DND-41 (cell line): Measurements from ENCODE around the gene TMC3.

Experiments
- ATAC-seq: fragments of 200-7000 bp; cut with Tn5 transposase; 3 replicates; pipeline ENCODE4 v1.9.1; 2021; ENCODE audit warnings: low read depth; ENCODE audit not compliant: insufficient read depth
- DNase-seq: peaks from one replicate; pipeline ENCODE4 v3.0.0-alpha.2; 2020
- H2AFZ ChIP-seq: 2 replicates; pipeline ENCODE4 v1.6.0; 2012; ENCODE audit warnings: low read depth, low read length
- H3K27ac ChIP-seq: 2 replicates; pipeline ENCODE4 v1.5.1; 2012; ENCODE audit warnings: low read length, inconsistent platforms
- H3K27me3 ChIP-seq: fragments of 200-600 bp; sonication (generic); 2 replicates; pipeline ENCODE4 v1.6.0; 2012; ENCODE audit warnings: low read length, mild to moderate bottlenecking, inconsistent platforms; ENCODE audit not compliant: insufficient read depth, poor library complexity
- H3K36me3 ChIP-seq: 2 replicates; pipeline ENCODE4 v1.5.1; 2012; ENCODE audit warnings: low read length, inconsistent platforms; ENCODE audit not compliant: insufficient read depth
- H3K4me1 ChIP-seq: 2 replicates; pipeline ENCODE4 v1.5.1; 2012; ENCODE audit warnings: mild to moderate bottlenecking, low read length; ENCODE audit not compliant: insufficient read depth
- H3K4me2 ChIP-seq: 2 replicates; pipeline ENCODE4 v1.6.0; 2012; ENCODE audit warnings: mild to moderate bottlenecking, moderate library complexity, low read length, inconsistent platforms; ENCODE audit not compliant: insufficient read depth
- H3K4me3 ChIP-seq, 2 experiments: fragments of 200-600 bp in 1 of 2; shearing (Covaris generic) in 1 of 2; 2 replicates each; pipeline ENCODE4 v1.5.1; 2012 to 2016; ENCODE audit warnings: inconsistent platforms in 2 of 2, low read length in 2 of 2, mild to moderate bottlenecking in 2 of 2, low read depth in 1 of 2, moderate library complexity in 1 of 2
- H3K79me2 ChIP-seq: 2 replicates; pipeline ENCODE4 v1.6.0; 2012; ENCODE audit warnings: low read length, inconsistent platforms; ENCODE audit not compliant: insufficient read depth
- H3K9ac ChIP-seq: 2 replicates; pipeline ENCODE4 v1.6.0; 2012; ENCODE audit warnings: low read depth, mild to moderate bottlenecking, inconsistent platforms, low read length, moderate library complexity
- H3K9me3 ChIP-seq: 2 replicates; pipeline ENCODE4 v1.5.1; 2012; ENCODE audit warnings: low read length, moderate library complexity, mild to moderate bottlenecking, inconsistent platforms; ENCODE audit not compliant: insufficient read depth, severe bottlenecking
- H4K20me1 ChIP-seq: 2 replicates; pipeline ENCODE4 v1.6.0; 2012; ENCODE audit warnings: low read length; ENCODE audit not compliant: insufficient read depth
- CTCF ChIP-seq: IDR thresholded peaks from 2 replicates; pipeline ENCODE4 v1.5.1; 2012; ENCODE audit warnings: borderline replicate concordance, low read length, moderate library complexity, mild to moderate bottlenecking; ENCODE audit not compliant: poor library complexity, severe bottlenecking; ENCODE audit errors: extremely low read depth
- EZH2 ChIP-seq: IDR thresholded peaks from 3 replicates; pipeline ENCODE4 v1.6.1; 2012; ENCODE audit warnings: borderline replicate concordance, low read depth, mild to moderate bottlenecking, moderate library complexity, low read length, inconsistent platforms; ENCODE audit not compliant: severe bottlenecking

TMC3 gene

GRCh38 chr15:81361891-81362290 is 12.1 kb downstream of the TMC3 start:
- Histone ChIP-seq H3K27ac (no peak overlapping the region), H3K9me3 (no peaks in the 10 kb centered on the region), H3K9ac (no peak overlapping the region), H4K20me1 (no peaks in the 10 kb centered on the region), H3K79me2 (no peaks in the 10 kb centered on the region), H3K4me2 (no peak overlapping the region), H2AFZ (no peak overlapping the region), H3K4me1 (no peaks in the 10 kb centered on the region), H3K27me3 (no peaks in the 10 kb centered on the region), H3K36me3 (no peaks in the 10 kb centered on the region), H3K4me3 (no peak overlapping the region)
- DNase-seq = no peak
- no peak for ATAC-seq
- no peak for TF ChIP-seq CTCF
- TF ChIP-seq EZH2 = no peak

GRCh38 chr15:81360491-81360890 is 13.5 kb downstream of the TMC3 start:
- no peaks in the 10 kb centered on the region for H3K36me3 ChIP-seq
- no peak overlapping the region for H3K9ac ChIP-seq
- DNase-seq = no peak
- no peak overlapping the region for H3K4me3 ChIP-seq
- no peaks in the 10 kb centered on the region for H3K9me3 ChIP-seq
- H2AFZ ChIP-seq = no peak overlapping the region
- H3K4me1 ChIP-seq = no peaks in the 10 kb centered on the region
- H3K4me2 ChIP-seq = no peak overlapping the region
- ATAC-seq = no peak
- TF ChIP-seq EZH2 = no peak
- no peak for TF ChIP-seq CTCF
- H3K79me2 ChIP-seq = no peaks in the 10 kb centered on the region
- no peaks in the 10 kb centered on the region for H3K27me3 ChIP-seq
- H4K20me1 ChIP-seq = no peaks in the 10 kb centered on the region
- H3K27ac ChIP-seq = no peak overlapping the region

- H3K4me1 ChIP-seq = no peaks in the 10 kb centered on the region
- ATAC-seq = no peak
- H3K9ac ChIP-seq = no peak overlapping the region
- no peak for DNase-seq
- H3K27ac ChIP-seq = no peak overlapping the region
- H2AFZ ChIP-seq = no peak overlapping the region
- no peaks in the 10 kb centered on the region for H3K27me3 ChIP-seq
- TF ChIP-seq EZH2 (no peak), CTCF (no peak)
- no peaks in the 10 kb centered on the region for H3K79me2 ChIP-seq
- H3K4me3 ChIP-seq = no peak overlapping the region
- H4K20me1 ChIP-seq = no peaks in the 10 kb centered on the region
- H3K9me3 ChIP-seq = no peaks in the 10 kb centered on the region
- no peak overlapping the region for H3K4me2 ChIP-seq
- H3K36me3 ChIP-seq = no peaks in the 10 kb centered on the region
Measured at GRCh38 chr15:81358248-81358647, 15.8 kb downstream of the TMC3 start.

- DNase-seq (no peak), ATAC-seq (no peak)
- Histone ChIP-seq H3K9ac (no peak overlapping the region), H3K4me2 (no peak overlapping the region), H3K4me1 (no peaks in the 10 kb centered on the region), H3K27ac (no peak overlapping the region), H3K4me3 (no peak overlapping the region), H3K79me2 (no peaks in the 10 kb centered on the region), H3K9me3 (no peaks in the 10 kb centered on the region), H2AFZ (no peak overlapping the region), H4K20me1 (no peaks in the 10 kb centered on the region), H3K36me3 (no peaks in the 10 kb centered on the region), H3K27me3 (no peaks in the 10 kb centered on the region)
- TF ChIP-seq EZH2 = no peak
- no peak for TF ChIP-seq CTCF
Measured at GRCh38 chr15:81357180-81357686, 16.8 kb downstream of the TMC3 start.
